Breast epithelium (tissue), 4 donors: ENCODE measurements around the gene GIPC2. TPM values are rescaled to one million over a fixed set of nuclear protein-coding genes. Genes with fewer than 3 reads are reported as not detected.
"Not testable (repeated sequence)": the region's sequence is repeated elsewhere in the genome, so short reads cannot be mapped to it uniquely, and the experiment has no call there.

ENCODE experiments used
- DNase-seq, 2 donors: peaks; one replicate each; pipeline ENCODE4 v3.0.0-alpha.2; 2019; ENCODE audit warnings: low spot score in 2 of 2
- H3K27ac ChIP-seq, 2 donors: fragments of 200-600 bp; sonication (generic) in 1 of 2; one replicate each; pipeline ENCODE4 v1.5.1; 2016 to 2019; ENCODE audit warnings: mild to moderate bottlenecking in 1 of 2
- H3K27me3 ChIP-seq, 2 donors: fragments of 200-600 bp; sonication (generic) in 1 of 2; one replicate each; pipeline versions ENCODE4 v1.5.1 to v1.6.0; 2017 to 2019; ENCODE audit warnings: control low read depth in 1 of 2, mild to moderate bottlenecking in 1 of 2
- H3K36me3 ChIP-seq: fragments of 200-600 bp; one replicate; pipeline ENCODE4 v1.5.1; 2019
- H3K4me1 ChIP-seq, 2 donors: fragments of 200-600 bp; sonication (generic); one replicate each; pipeline ENCODE4 v1.5.1; 2016 to 2019; ENCODE audit warnings: control low read depth in 1 of 2
- H3K4me3 ChIP-seq, 3 donors: fragments of 200-600 bp; sonication (generic); 1 replicate in 2 of 3; 2 replicates in 1 of 3; pipeline ENCODE4 v1.5.1; 2016 to 2019; ENCODE audit warnings: mild to moderate bottlenecking in 3 of 3, moderate library complexity in 2 of 3
- H3K9me3 ChIP-seq, 2 donors: fragments of 200-600 bp; sonication (generic) in 1 of 2; one replicate each; pipeline ENCODE4 v1.5.1; 2016 to 2019; ENCODE audit warnings: control low read depth in 1 of 2
- POLR2A ChIP-seq: fragments of 450-650 bp; IDR thresholded peaks from one replicate; pipeline ENCODE4 v1.6.1; 2016; ENCODE audit warnings: antibody characterized with exemption, mild to moderate bottlenecking, moderate library complexity
- POLR2AphosphoS5 ChIP-seq, 3 donors: sonication (generic); formaldehyde crosslinking; IDR thresholded peaks; one replicate each; pipeline ENCODE4 v1.6.1; 2017; ENCODE audit warnings: antibody characterized with exemption in 3 of 3
- intact Hi-C: fragments of 100-400 bp; cut with DNase I; formaldehyde crosslinking; loops from one replicate; pipeline ENCODE4 v1.15.1; 2023; ENCODE audit warnings: low total_unique reads
- total RNA-seq, 3 donors: library from RNA; depleted of rRNA; stranded (reverse); fragments of >200 nt; gene quantifications; one replicate each; pipeline ENCODE4 v1.1.0, GENCODE V29; 2016
- TF ChIP-seq, protein P1 (sequence below), 3 donors: fragments of 450-650 bp; IDR thresholded peaks; one replicate each; pipeline ENCODE4 v1.5.1; 2016 to 2017; ENCODE audit warnings: antibody characterized with exemption in 3 of 3, mild to moderate bottlenecking in 3 of 3, moderate library complexity in 3 of 3

GIPC2 gene
- total RNA-seq, 3 donors from 2014 or later, result 2.6 to 3.6 (median 2.6) TPM

DNA sequence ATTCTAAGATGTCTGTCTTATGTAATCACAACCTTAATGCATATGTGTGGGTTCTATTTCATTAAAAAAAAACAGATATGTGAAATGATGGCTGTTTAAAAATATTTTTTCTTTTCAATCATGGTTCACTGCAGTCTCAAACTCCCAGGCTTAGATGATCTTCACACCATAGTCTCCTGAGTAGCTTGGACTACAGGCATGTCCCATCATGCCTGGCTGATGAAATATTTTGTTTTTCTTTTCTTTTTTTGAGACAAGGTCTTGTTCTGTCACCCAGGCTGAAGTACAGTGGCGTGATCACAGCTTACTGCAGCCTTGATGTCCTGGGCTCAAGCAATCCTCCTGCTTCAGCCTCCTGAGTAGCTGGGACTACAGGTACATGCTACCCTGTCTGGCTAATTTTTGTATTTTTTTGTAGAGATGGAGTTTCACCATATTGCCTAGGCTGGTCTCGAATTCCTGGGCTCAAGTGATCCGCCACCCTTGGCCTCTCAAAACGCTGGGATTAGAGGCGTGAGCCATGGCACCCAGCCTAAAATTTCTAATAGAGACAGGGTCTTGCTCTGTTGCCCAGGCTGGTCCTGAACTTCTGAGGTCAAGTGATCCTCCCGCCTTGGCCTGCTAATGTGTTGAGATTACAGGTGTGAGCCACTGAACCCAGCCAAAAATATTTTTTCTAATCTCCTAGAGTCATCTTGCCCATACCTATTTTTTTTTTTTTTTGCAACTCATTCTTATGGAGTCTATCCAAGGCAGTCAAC, 67.6 kb downstream of the GIPC2 start:
- Histone ChIP-seq H3K36me3 (no peaks in the 10 kb centered on the region), H3K27ac (no peak overlapping the region), H3K4me1 (no peaks in the 10 kb centered on the region), H3K9me3 (no peaks in the 10 kb centered on the region), H3K27me3 (no peaks in the 10 kb centered on the region), H3K4me3 (no peak overlapping the region)
- no peak for TF ChIP-seq POLR2AphosphoS5 (IDR thresholded peaks at IDR 0.05)
- TF ChIP-seq, protein P1, sequence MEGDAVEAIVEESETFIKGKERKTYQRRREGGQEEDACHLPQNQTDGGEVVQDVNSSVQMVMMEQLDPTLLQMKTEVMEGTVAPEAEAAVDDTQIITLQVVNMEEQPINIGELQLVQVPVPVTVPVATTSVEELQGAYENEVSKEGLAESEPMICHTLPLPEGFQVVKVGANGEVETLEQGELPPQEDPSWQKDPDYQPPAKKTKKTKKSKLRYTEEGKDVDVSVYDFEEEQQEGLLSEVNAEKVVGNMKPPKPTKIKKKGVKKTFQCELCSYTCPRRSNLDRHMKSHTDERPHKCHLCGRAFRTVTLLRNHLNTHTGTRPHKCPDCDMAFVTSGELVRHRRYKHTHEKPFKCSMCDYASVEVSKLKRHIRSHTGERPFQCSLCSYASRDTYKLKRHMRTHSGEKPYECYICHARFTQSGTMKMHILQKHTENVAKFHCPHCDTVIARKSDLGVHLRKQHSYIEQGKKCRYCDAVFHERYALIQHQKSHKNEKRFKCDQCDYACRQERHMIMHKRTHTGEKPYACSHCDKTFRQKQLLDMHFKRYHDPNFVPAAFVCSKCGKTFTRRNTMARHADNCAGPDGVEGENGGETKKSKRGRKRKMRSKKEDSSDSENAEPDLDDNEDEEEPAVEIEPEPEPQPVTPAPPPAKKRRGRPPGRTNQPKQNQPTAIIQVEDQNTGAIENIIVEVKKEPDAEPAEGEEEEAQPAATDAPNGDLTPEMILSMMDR (IDR thresholded peaks at IDR 0.05), result no peak
- TF ChIP-seq POLR2A, result no peak
- DNase-seq, result no peak
- intact Hi-C loops, result no loop called here

DNA sequence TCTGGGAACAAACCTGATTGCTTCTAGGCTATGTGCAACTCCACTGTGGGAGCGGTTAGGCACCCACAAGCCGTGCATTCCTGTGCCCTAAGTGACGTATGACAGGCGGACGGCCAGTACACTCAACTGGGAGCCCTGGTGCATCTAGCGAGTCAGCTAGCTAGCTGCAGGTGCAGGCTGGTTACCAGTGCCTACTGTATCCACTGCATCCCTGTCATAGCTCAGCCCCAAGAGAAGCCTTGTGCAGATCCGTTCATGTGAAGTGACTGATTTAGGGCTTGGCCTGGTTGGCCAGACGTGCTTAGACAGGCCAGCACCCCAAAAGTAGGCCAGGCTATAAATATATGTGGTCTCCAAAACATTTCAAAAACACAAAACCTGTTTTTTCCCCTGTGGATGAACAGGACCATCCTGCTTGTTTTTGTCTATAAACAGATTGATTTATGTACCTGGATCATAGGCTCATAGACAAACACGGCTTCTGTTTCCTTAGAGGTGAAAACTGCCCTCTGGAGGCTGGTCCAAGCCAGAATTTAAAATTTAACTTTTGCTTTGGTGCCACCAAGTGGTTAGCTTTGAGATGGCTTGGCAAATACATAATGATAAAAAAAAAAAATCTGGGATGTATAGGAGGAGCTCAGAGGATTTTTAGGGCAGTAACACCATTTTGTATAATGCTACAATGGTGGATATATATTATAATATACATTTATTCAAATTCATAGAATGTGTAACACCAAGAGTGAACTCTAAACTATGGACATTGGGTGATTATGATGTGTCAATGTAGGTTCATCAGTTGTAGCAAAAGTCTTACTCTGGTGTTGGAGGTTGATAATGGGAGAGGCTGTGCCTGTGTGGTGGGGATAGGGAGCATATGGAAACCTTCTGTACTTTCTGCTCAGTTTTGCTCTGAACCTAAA, 68.5 kb downstream of the GIPC2 start:
- peak overlapping the region in 1 of 2 donors; percentile 26 for H3K27ac ChIP-seq
- H3K4me3 ChIP-seq, result no peak overlapping the region
- intact Hi-C loops, result no loop called here
- no peaks in the 10 kb centered on the region for H3K4me1 ChIP-seq
- H3K36me3 ChIP-seq, result no peaks in the 10 kb centered on the region
- DNase-seq, result peak in 1 of 2 donors; percentile 38
- TF ChIP-seq, protein P1 (IDR thresholded peaks at IDR 0.05), result peak in 2 of 3 donors; percentile 79 to 87
- no peak for TF ChIP-seq POLR2A
- peak in 1 of 3 donors; percentile 14 for TF ChIP-seq POLR2AphosphoS5 (IDR thresholded peaks at IDR 0.05)
- H3K9me3 ChIP-seq, result no peaks in the 10 kb centered on the region
- H3K27me3 ChIP-seq, result no peaks in the 10 kb centered on the region

DNA sequence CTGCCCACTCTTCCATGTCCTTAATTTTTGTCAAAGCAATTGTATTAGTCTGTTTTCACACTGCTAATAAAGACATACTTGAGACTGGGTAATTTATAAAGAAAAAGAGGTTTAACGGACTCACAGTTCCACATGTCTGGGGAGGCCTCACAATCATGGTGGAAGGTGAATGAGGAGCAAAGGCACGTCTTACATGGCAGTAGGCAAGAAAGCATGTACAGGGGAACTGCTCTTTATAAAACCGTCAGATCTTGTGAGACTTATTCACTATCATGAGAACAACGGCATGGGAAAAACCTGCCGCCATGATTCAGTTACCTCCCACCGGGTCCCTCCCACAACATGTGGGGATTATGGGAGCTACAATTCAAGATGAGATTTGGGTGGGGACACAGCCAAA, 74.7 kb downstream of the GIPC2 start:
- H3K9me3 ChIP-seq, H3K27ac ChIP-seq, H3K4me1 ChIP-seq, H3K4me3 ChIP-seq, H3K27me3 ChIP-seq, H3K36me3 ChIP-seq, DNase-seq, intact Hi-C loops: not testable (repeated sequence)

DNA sequence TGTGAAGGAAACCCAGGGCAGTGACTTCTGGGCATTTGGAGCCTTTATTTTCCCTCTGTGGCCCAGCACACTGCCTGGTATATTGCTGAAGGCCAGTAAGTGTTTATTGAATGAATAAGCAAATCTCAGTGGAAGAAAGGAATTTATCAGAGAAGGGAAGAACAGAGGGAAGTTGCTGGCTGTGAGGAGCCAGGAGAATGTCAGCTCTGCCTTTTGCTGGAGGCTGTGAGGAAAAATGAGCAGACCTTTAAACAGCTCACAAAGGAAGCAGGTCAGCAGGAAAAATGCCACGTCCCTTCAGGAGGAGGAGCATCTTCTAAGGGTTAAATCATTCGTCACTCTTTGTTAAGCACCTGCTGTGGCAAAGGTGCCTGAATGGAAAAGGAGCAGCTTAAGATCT, 75.9 kb downstream of the GIPC2 start:
- no peak for TF ChIP-seq POLR2AphosphoS5 (IDR thresholded peaks at IDR 0.05)
- TF ChIP-seq, protein P1 (IDR thresholded peaks at IDR 0.05), result no peak
- no peaks in the 10 kb centered on the region for H3K27me3 ChIP-seq
- no peak overlapping the region for H3K27ac ChIP-seq
- H3K36me3 ChIP-seq, result no peaks in the 10 kb centered on the region
- no peaks in the 10 kb centered on the region for H3K4me1 ChIP-seq
- no peak for DNase-seq
- no peak overlapping the region for H3K4me3 ChIP-seq
- intact Hi-C loops, result no loop called here
- H3K9me3 ChIP-seq, result no peaks in the 10 kb centered on the region

DNA sequence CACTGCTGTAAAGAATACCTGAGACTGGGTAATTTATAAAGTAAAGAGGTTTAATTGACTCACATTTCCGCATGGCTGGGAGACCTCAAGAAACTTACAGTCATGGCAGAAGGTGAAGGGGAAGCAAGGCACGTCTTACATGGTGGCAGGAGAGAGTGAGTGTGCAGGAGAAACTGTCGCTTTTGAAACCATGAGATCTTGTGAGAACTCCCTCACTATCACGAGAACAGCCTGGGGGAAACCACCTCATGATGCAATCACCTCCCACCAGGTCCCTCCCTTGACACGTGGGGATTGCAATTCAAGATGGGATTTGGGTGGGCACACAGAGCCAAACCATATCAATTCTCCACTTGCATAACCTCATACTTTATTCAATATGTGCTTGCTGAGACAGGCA, 76.6 kb downstream of the GIPC2 start:
- no peaks in the 10 kb centered on the region for H3K4me1 ChIP-seq
- no peak overlapping the region for H3K4me3 ChIP-seq
- H3K36me3 ChIP-seq, result no peaks in the 10 kb centered on the region
- TF ChIP-seq POLR2A (no peak), POLR2AphosphoS5 (IDR thresholded peaks at IDR 0.05) (no peak)
- TF ChIP-seq, protein P1 (IDR thresholded peaks at IDR 0.05), result no peak
- H3K27ac ChIP-seq, result no peak overlapping the region
- no peak for DNase-seq
- no peaks in the 10 kb centered on the region for H3K27me3 ChIP-seq
- H3K9me3 ChIP-seq, result no peaks in the 10 kb centered on the region
- intact Hi-C loops, result no loop called here
